Esophagus squamous epithelium (tissue), 5 donors: ENCODE data around the gene DEAF1. TPM values are rescaled to one million over a fixed set of nuclear protein-coding genes. Genes with fewer than 3 reads are reported as not detected.
A peak's percentile ranks its signal among the peaks of the same experiment; 100 is the strongest.

Experiments
- DNase-seq: peaks from one replicate; lab custom pipeline; 2025; lab: John Stamatoyannopoulos, UW
- H3K27ac ChIP-seq, 4 donors: fragments of 200-600 bp; sonication (generic); one replicate each; pipeline ENCODE4 v1.5.1; 2016 to 2019; ENCODE audit warnings: mild to moderate bottlenecking in 1 of 4
- H3K27me3 ChIP-seq, 4 donors: fragments of 200-600 bp; sonication (generic); 1 replicate in 3 of 4; 2 replicates in 1 of 4; pipeline versions ENCODE4 v1.5.1 to v1.6.0; 2017 to 2021; ENCODE audit warnings: antibody characterized with exemption in 1 of 4
- H3K36me3 ChIP-seq, 3 donors: fragments of 200-600 bp; sonication (generic); one replicate each; pipeline ENCODE4 v1.5.1; 2016 to 2019
- H3K4me1 ChIP-seq, 3 donors: fragments of 200-600 bp; sonication (generic); one replicate each; pipeline ENCODE4 v1.5.1; 2017 to 2019
- H3K4me3 ChIP-seq, 4 donors: fragments of 200-600 bp; sonication (generic); 1 replicate in 3 of 4; 2 replicates in 1 of 4; pipeline ENCODE4 v1.5.1; 2016 to 2019; ENCODE audit warnings: mild to moderate bottlenecking in 2 of 4, moderate library complexity in 1 of 4
- H3K9me3 ChIP-seq, 3 donors: fragments of 200-600 bp; sonication (generic); one replicate each; pipeline ENCODE4 v1.5.1; 2016 to 2019
- CTCF ChIP-seq, 6 experiments: fragments of 450-650 bp in 4 of 6; fragments of 200-600 bp in 2 of 6; sonication (generic) in 2 of 6; IDR thresholded peaks; one replicate each; pipeline ENCODE4 v1.5.1; 2016 to 2019; ENCODE audit warnings: antibody characterized with exemption in 6 of 6, mild to moderate bottlenecking in 4 of 6, moderate library complexity in 4 of 6
- POLR2A ChIP-seq, 4 donors: fragments of 450-650 bp; IDR thresholded peaks; one replicate each; pipeline ENCODE4 v1.6.1; 2017; ENCODE audit warnings: antibody characterized with exemption in 4 of 4, mild to moderate bottlenecking in 4 of 4, moderate library complexity in 3 of 4
- WGBS, 2 donors: methylation state at CpG; one replicate each; pipeline ENCODE4 v1.1.5; 2018; 5-methylcytosine and 5-hydroxymethylcytosine counted together
- intact Hi-C: fragments of 100-400 bp; cut with DNase I; formaldehyde crosslinking; loops from one replicate; pipeline ENCODE4 v1.15.0; 2022
- total RNA-seq, 4 donors: library from RNA; depleted of rRNA; stranded (reverse); fragments of >200 nt; gene quantifications; one replicate each; pipeline ENCODE4 v1.1.0, GENCODE V29; 2016
- donor health status: DM: yes; HTN: yes; CAD: no.

Gene DEAF1
- total RNA-seq, 4 donors from 2014 or later = 18.3 to 45.0 (median 25.4) TPM

GRCh38 chr11:606245-606644 is 88.8 kb downstream of the DEAF1 start:
- intact Hi-C loops = no loop called here
- no peak for DNase-seq
- peaks cover 74 to 100% (median 75%) of the 10 kb centered on the region in 3 donors for H3K36me3 ChIP-seq
- peaks cover 4 to 22% (median 6%) of the 10 kb centered on the region in 3 donors for H3K4me1 ChIP-seq
- 36% methylated on average over 7 of the region's 19 CpGs; no CpG with 5 or more reads in 1 of the 2 donors for WGBS, 2 donors
- peak overlapping the region; percentile 45 to 72 (median 64) for H3K27ac ChIP-seq
- TF ChIP-seq CTCF (IDR thresholded peaks at IDR 0.05) (no peak), POLR2A (IDR thresholded peaks at IDR 0.05) (no peak)
- no peak overlapping the region for H3K4me3 ChIP-seq
- H3K27me3 ChIP-seq = no peaks in the 10 kb centered on the region
- H3K9me3 ChIP-seq = no peaks in the 10 kb centered on the region

- peak overlapping the region; percentile 45 to 72 (median 64) for H3K27ac ChIP-seq
- 85 to 95% methylated on average over 4 to 10 of the region's 33 CpGs for WGBS, 2 donors
- no peak for DNase-seq
Measured at GRCh38 chr11:605286-606129, 89.5 kb downstream of the DEAF1 start.

GRCh38 chr11:603154-603553 is 91.9 kb downstream of the DEAF1 start:
- H3K4me1 ChIP-seq = peaks cover 4 to 17% (median 6%) of the 10 kb centered on the region in 3 donors
- DNase-seq = no peak
- H3K27me3 ChIP-seq = no peaks in the 10 kb centered on the region
- WGBS, 2 donors = 92 to 96% methylated on average over 10 to 13 of the region's 13 CpGs
- H3K27ac ChIP-seq = no peak overlapping the region
- intact Hi-C loops = no loop called here
- no peak overlapping the region for H3K4me3 ChIP-seq
- peaks cover 66 to 100% (median 67%) of the 10 kb centered on the region in 3 donors for H3K36me3 ChIP-seq
- H3K9me3 ChIP-seq = no peaks in the 10 kb centered on the region
- TF ChIP-seq CTCF (IDR thresholded peaks at IDR 0.05) = no peak
- TF ChIP-seq POLR2A (IDR thresholded peaks at IDR 0.05) = no peak

More at GRCh38 chr11:605286-606129, 89.5 kb downstream of the DEAF1 start:
- Histone ChIP-seq H3K4me1 (peaks cover 4 to 17% (median 6%) of the 10 kb centered on the region in 3 donors), H3K27me3 (no peaks in the 10 kb centered on the region), H3K36me3 (peaks cover 71 to 100% (median 74%) of the 10 kb centered on the region in 3 donors), H3K4me3 (no peak overlapping the region), H3K9me3 (no peaks in the 10 kb centered on the region)
- intact Hi-C loops = no loop called here
- TF ChIP-seq CTCF (IDR thresholded peaks at IDR 0.05) (no peak), POLR2A (IDR thresholded peaks at IDR 0.05) (no peak)

DNA sequence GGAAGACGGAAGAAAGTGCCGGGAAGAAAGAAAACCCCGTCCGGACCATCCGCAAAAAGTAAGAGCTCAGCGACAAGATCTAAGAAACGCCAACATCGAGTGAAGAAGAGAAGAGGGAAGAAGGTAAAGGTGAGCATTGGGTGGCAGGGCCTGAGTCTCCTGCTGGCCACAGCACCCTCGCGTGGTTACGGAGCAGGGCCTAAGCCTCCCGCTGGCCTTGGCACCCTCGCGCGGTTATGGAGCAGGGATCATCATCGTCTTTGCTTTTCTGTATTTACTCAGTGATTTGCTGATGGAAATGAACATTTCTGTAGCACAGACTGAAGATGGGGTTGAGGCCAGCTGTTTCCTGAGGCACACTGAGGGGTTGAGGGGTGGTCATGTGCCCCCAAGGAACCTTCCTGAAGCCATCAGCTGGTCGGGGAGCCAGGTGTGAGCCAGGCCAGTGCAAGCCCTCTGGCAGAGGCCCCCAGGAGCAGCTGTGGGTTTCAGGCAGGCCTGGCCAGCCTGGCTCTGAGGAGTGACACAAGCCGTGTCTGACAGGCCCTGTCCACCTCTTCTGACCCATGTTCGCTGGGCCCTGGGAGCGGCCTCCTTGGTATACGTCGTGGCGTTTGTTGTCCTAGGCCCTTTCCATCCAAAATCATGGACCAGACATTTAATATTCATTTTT is 93.3 kb downstream of the DEAF1 start:
- no peak for DNase-seq
- H3K4me3 ChIP-seq = no peak overlapping the region
- no peak overlapping the region for H3K27ac ChIP-seq
- WGBS, 2 donors = 90 to 91% methylated on average over 16 to 18 of the region's 23 CpGs
- intact Hi-C loops = no loop called here
- peaks cover 65 to 100% (median 66%) of the 10 kb centered on the region in 3 donors for H3K36me3 ChIP-seq
- no peaks in the 10 kb centered on the region for H3K9me3 ChIP-seq
- TF ChIP-seq CTCF (IDR thresholded peaks at IDR 0.05) (no peak), POLR2A (IDR thresholded peaks at IDR 0.05) (no peak)
- H3K27me3 ChIP-seq = no peaks in the 10 kb centered on the region
- H3K4me1 ChIP-seq = peaks cover 4 to 14% (median 6%) of the 10 kb centered on the region in 3 donors
